Osteoblast (primary cell): ENCODE results near the gene MUC5B. TPM values are rescaled to one million over a fixed set of nuclear protein-coding genes. Genes with fewer than 3 reads are reported as not detected.

Experiments used
- DNase-seq: peaks from one replicate; pipeline ENCODE4 v3.0.0; 2011; ENCODE audit warnings: low spot score, mixed read lengths; ENCODE audit not compliant: insufficient read length; ENCODE audit errors: missing footprints
- H2AFZ ChIP-seq: 2 replicates; pipeline ENCODE4 v1.6.0; 2011; ENCODE audit warnings: mild to moderate bottlenecking, low read length
- H3K27ac ChIP-seq: 2 replicates; pipeline ENCODE4 v1.5.1; 2011; ENCODE audit warnings: mild to moderate bottlenecking, low read depth, low read length, moderate library complexity
- H3K27me3 ChIP-seq: 2 replicates; pipeline ENCODE4 v1.6.0; 2012; ENCODE audit warnings: mild to moderate bottlenecking, control low read depth, inconsistent platforms, low read length, moderate library complexity; ENCODE audit not compliant: insufficient read depth
- H3K36me3 ChIP-seq: 2 replicates; pipeline ENCODE4 v1.5.1; 2011; ENCODE audit warnings: mild to moderate bottlenecking, low read length, control low read depth, moderate library complexity; ENCODE audit not compliant: insufficient read depth
- H3K4me1 ChIP-seq: 2 replicates; pipeline ENCODE4 v1.5.1; 2011; ENCODE audit warnings: mild to moderate bottlenecking, low read length, control low read depth, moderate library complexity; ENCODE audit not compliant: insufficient read depth
- H3K4me2 ChIP-seq: 2 replicates; pipeline ENCODE4 v1.6.0; 2011; ENCODE audit warnings: mild to moderate bottlenecking, low read length; ENCODE audit not compliant: insufficient read depth
- H3K4me3 ChIP-seq: fragments of 200-600 bp; sonication (generic); 3 replicates; pipeline ENCODE4 v1.5.1; 2012; ENCODE audit warnings: mild to moderate bottlenecking, low read length, inconsistent platforms; ENCODE audit not compliant: insufficient read depth
- H3K79me2 ChIP-seq: 2 replicates; pipeline ENCODE4 v1.6.0; 2012; ENCODE audit warnings: mild to moderate bottlenecking, low read length, control low read depth, inconsistent platforms; ENCODE audit not compliant: insufficient read depth
- H3K9me3 ChIP-seq: 2 replicates; pipeline ENCODE4 v1.5.1; 2011; ENCODE audit warnings: low read depth, low read length, control low read depth
- H4K20me1 ChIP-seq: 2 replicates; pipeline ENCODE4 v1.6.0; 2012; ENCODE audit warnings: mild to moderate bottlenecking, low read length, control low read depth; ENCODE audit not compliant: insufficient read depth
- CTCF ChIP-seq: IDR thresholded peaks from 2 replicates; pipeline ENCODE4 v1.5.1; 2011; ENCODE audit warnings: mild to moderate bottlenecking, low read depth, low read length, moderate library complexity; ENCODE audit errors: extremely low read depth
- total RNA-seq: library from RNA; depleted of rRNA; stranded (reverse); fragments of >200 nt; gene quantifications from 2 replicates; pipeline ENCODE4 v1.2.3, GENCODE V29; 2012

Gene MUC5B
- total RNA-seq, 1 donor, result not detected

- no peak for TF ChIP-seq CTCF
- Histone ChIP-seq H3K79me2 (no peaks in the 10 kb centered on the region), H3K36me3 (no peaks in the 10 kb centered on the region), H3K9me3 (no peaks in the 10 kb centered on the region), H4K20me1 (no peaks in the 10 kb centered on the region), H3K4me1 (no peaks in the 10 kb centered on the region), H2AFZ (no peak overlapping the region), H3K4me2 (no peak overlapping the region), H3K4me3 (no peak overlapping the region), H3K27me3 (no peaks in the 10 kb centered on the region), H3K27ac (no peak overlapping the region)
- DNase-seq, result no peak
Observed at GRCh38 chr11:1175461-1176223, 47.2 kb upstream of the MUC5B start.

GRCh38 chr11:1176224-1177019 is 46.4 kb upstream of the MUC5B start:
- Histone ChIP-seq H2AFZ (no peak overlapping the region), H3K4me1 (no peaks in the 10 kb centered on the region), H3K4me3 (no peak overlapping the region), H4K20me1 (no peaks in the 10 kb centered on the region), H3K27ac (no peak overlapping the region), H3K27me3 (no peaks in the 10 kb centered on the region), H3K9me3 (no peaks in the 10 kb centered on the region), H3K4me2 (no peak overlapping the region), H3K36me3 (no peaks in the 10 kb centered on the region), H3K79me2 (no peaks in the 10 kb centered on the region)
- DNase-seq, result no peak
- TF ChIP-seq CTCF, result no peak

- Histone ChIP-seq H4K20me1 (no peaks in the 10 kb centered on the region), H3K9me3 (no peaks in the 10 kb centered on the region), H3K27ac (no peak overlapping the region), H3K36me3 (no peaks in the 10 kb centered on the region), H2AFZ (no peak overlapping the region), H3K27me3 (no peaks in the 10 kb centered on the region), H3K4me2 (no peak overlapping the region), H3K4me1 (no peaks in the 10 kb centered on the region), H3K79me2 (no peaks in the 10 kb centered on the region), H3K4me3 (no peak overlapping the region)
- no peak for TF ChIP-seq CTCF
- no peak for DNase-seq
Observed at GRCh38 chr11:1177020-1177770, 45.7 kb upstream of the MUC5B start.

- Histone ChIP-seq H3K4me1 (no peaks in the 10 kb centered on the region), H3K27ac (no peak overlapping the region), H3K4me2 (no peak overlapping the region), H3K79me2 (no peaks in the 10 kb centered on the region), H3K4me3 (no peak overlapping the region), H4K20me1 (no peaks in the 10 kb centered on the region), H2AFZ (no peak overlapping the region), H3K27me3 (no peaks in the 10 kb centered on the region), H3K36me3 (no peaks in the 10 kb centered on the region), H3K9me3 (no peaks in the 10 kb centered on the region)
- TF ChIP-seq CTCF, result no peak
- DNase-seq, result no peak
Observed at GRCh38 chr11:1177771-1178090, 45.1 kb upstream of the MUC5B start.
